ENCODE data around the gene MLLT1. TPM values are rescaled to one million over a fixed set of nuclear protein-coding genes. Genes with fewer than 3 reads are reported as not detected.

The MLLT1 gene
- total RNA-seq, result 10 to 100 TPM; 13.9 to 37.7 (median 24.4) TPM

GRCh38 chr19:6279931-6280591 lies at the start of gene MLLT1:
MLLT1 (minus strand) TSS chr19:6279975; CDS start chr19:6279784, 191 bp downstream.
- in situ Hi-C loops (cut with MboI; ENCODE audit: low sequenced_read_pairs in 4 of 4) (loop anchor here in 1 of 4 donors (10.0 kb wide), 1 partner anchor 55 kb away; no protein-coding TSS in a partner anchor), intact Hi-C loops (cut with DNase I; ENCODE audit: low total_unique reads) (loop anchor here (1.0 to 10.0 kb wide), 6 partner anchors 41 to 378 kb away; partner anchors contain the start of genes ALKBH7, NDUFA11, RFX2 and VMAC)
- Histone ChIP-seq H3K27ac (peak within 1 kb of the TSS; percentile 85 to 91 (median 88)), H3K27me3 (no peaks in the 10 kb centered on the region), H3K9me3 (no peaks in the 10 kb centered on the region), H3K4me3 (peak within 1 kb of the TSS; percentile 70 to 92 (median 83)), H3K4me1 (peaks cover 31 to 36% of the 10 kb centered on the region in 2 donors), H3K36me3 (no peaks in the 10 kb centered on the region)
- DNase-seq (peak; percentile 97), ATAC-seq (peak; percentile 94)
- peak in 4 of 5 experiments; percentile 68 to 97 (median 80) for TF ChIP-seq CTCF (IDR thresholded peaks at IDR 0.05 in 4 of 5, conservative IDR thresholded peaks at IDR 0.05 in 1 of 5)
- peak; percentile 76 to 81 for TF ChIP-seq POLR2A (IDR thresholded peaks at IDR 0.05)

GRCh38 chr19:6326815-6327214 lies 47.0 kb upstream of the MLLT1 start:
- DNase-seq (no peak), ATAC-seq (no peak)
- H3K27me3 ChIP-seq, result peaks cover 0 to 5% (median 5%) of the 10 kb centered on the region in 3 donors
- H3K36me3 ChIP-seq, result no peaks in the 10 kb centered on the region
- in situ Hi-C loops (cut with MboI; ENCODE audit: low sequenced_read_pairs in 4 of 4) (no loop called here), intact Hi-C loops (cut with DNase I; ENCODE audit: low total_unique reads) (no loop called here)
- H3K27ac ChIP-seq, result no peak overlapping the region
- H3K4me3 ChIP-seq, result no peak overlapping the region
- H3K4me1 ChIP-seq, result no peaks in the 10 kb centered on the region
- H3K9me3 ChIP-seq, result no peaks in the 10 kb centered on the region
- no peak for TF ChIP-seq POLR2A (IDR thresholded peaks at IDR 0.05)
- no peak for TF ChIP-seq CTCF (IDR thresholded peaks at IDR 0.05 in 4 of 5, conservative IDR thresholded peaks at IDR 0.05 in 1 of 5)

GRCh38 chr19:6325614-6326013 lies 45.8 kb upstream of the MLLT1 start:
- intact Hi-C loops (cut with DNase I; ENCODE audit: low total_unique reads), result no loop called here
- Histone ChIP-seq H3K4me1 (no peaks in the 10 kb centered on the region), H3K9me3 (no peaks in the 10 kb centered on the region), H3K27me3 (peaks cover 0 to 5% (median 5%) of the 10 kb centered on the region in 3 donors), H3K27ac (no peak overlapping the region), H3K36me3 (no peaks in the 10 kb centered on the region), H3K4me3 (no peak overlapping the region)
- no peak for DNase-seq
- no peak for TF ChIP-seq CTCF (IDR thresholded peaks at IDR 0.05 in 4 of 5, conservative IDR thresholded peaks at IDR 0.05 in 1 of 5)
- no peak for TF ChIP-seq POLR2A (IDR thresholded peaks at IDR 0.05)
- ATAC-seq, result no peak
- in situ Hi-C loops (cut with MboI; ENCODE audit: low sequenced_read_pairs in 4 of 4), result no loop called here

GRCh38 chr19:6324757-6325156 lies 45.0 kb upstream of the MLLT1 start:
- ATAC-seq, result no peak
- in situ Hi-C loops (cut with MboI; ENCODE audit: low sequenced_read_pairs in 4 of 4), result loop anchor here in 1 of 4 donors (25.0 kb wide), 1 partner anchor 287 kb away; no protein-coding TSS in a partner anchor

More at GRCh38 chr19:6324757-6325156, 45.0 kb upstream of the MLLT1 start:
- TF ChIP-seq CTCF (IDR thresholded peaks at IDR 0.05 in 4 of 5, conservative IDR thresholded peaks at IDR 0.05 in 1 of 5), result no peak
- no peak for TF ChIP-seq POLR2A (IDR thresholded peaks at IDR 0.05)
- Histone ChIP-seq H3K4me3 (no peak overlapping the region), H3K36me3 (no peaks in the 10 kb centered on the region), H3K27me3 (peaks cover 0 to 5% (median 5%) of the 10 kb centered on the region in 3 donors), H3K27ac (no peak overlapping the region), H3K4me1 (no peaks in the 10 kb centered on the region), H3K9me3 (no peaks in the 10 kb centered on the region)
- no peak for DNase-seq
- intact Hi-C loops (cut with DNase I; ENCODE audit: low total_unique reads), result no loop called here

Data from gastrocnemius medialis (tissue), 4 donors.